AG04450 (cell line): ENCODE data around the gene STK10. TPM values are rescaled to one million over a fixed set of nuclear protein-coding genes. Genes with fewer than 3 reads are reported as not detected.

Source experiments
- CTCF ChIA-PET: fragments of 300-600, 350-600 bp; formaldehyde crosslinking; extraction: SDS; loops from one replicate; lab custom pipeline; 2022; ENCODE audit warnings: antibody characterized with exemption, inconsistent platforms; lab: Charles Lee
- POLR2A ChIA-PET: fragments of 350-600 bp; formaldehyde crosslinking; extraction: SDS; loops from one replicate; lab custom pipeline; 2021; ENCODE audit warnings: antibody characterized with exemption, inconsistent platforms; lab: Yijun Ruan, JAX
- DNase-seq: peaks from one replicate; pipeline ENCODE4 v3.0.0-alpha.2; 2011; ENCODE audit warnings: low read depth, low spot score
- H3K27ac ChIP-seq: one replicate; pipeline ENCODE4 v1.5.1; 2012; ENCODE audit warnings: low read depth, low read length, control low read depth
- H3K27me3 ChIP-seq: one replicate; pipeline ENCODE4 v1.6.0; 2012; ENCODE audit warnings: low read length; ENCODE audit not compliant: control insufficient read depth, insufficient read depth
- H3K4me3 ChIP-seq: 2 replicates; pipeline ENCODE4 v1.5.1; 2011; ENCODE audit warnings: mild to moderate bottlenecking, low read depth, low read length, control low read depth
- H3K9me3 ChIP-seq: 2 replicates; pipeline ENCODE4 v1.5.1; 2012; ENCODE audit warnings: low read length; ENCODE audit not compliant: control insufficient read depth, insufficient read depth
- polyA plus RNA-seq: library from polyadenylated mRNA; depleted of rRNA; stranded (reverse); fragments of >200 nt; gene quantifications from 2 replicates; pipeline ENCODE4 v1.2.3, GENCODE V29; 2011
- TF ChIP-seq, protein P1 (sequence below): IDR thresholded peaks from 2 replicates; pipeline ENCODE4 v1.5.1; 2011; ENCODE audit warnings: low read depth, low read length, control low read depth, inconsistent platforms

The STK10 gene
- polyA plus RNA-seq, 1 experiment, result 7.8 TPM

DNA sequence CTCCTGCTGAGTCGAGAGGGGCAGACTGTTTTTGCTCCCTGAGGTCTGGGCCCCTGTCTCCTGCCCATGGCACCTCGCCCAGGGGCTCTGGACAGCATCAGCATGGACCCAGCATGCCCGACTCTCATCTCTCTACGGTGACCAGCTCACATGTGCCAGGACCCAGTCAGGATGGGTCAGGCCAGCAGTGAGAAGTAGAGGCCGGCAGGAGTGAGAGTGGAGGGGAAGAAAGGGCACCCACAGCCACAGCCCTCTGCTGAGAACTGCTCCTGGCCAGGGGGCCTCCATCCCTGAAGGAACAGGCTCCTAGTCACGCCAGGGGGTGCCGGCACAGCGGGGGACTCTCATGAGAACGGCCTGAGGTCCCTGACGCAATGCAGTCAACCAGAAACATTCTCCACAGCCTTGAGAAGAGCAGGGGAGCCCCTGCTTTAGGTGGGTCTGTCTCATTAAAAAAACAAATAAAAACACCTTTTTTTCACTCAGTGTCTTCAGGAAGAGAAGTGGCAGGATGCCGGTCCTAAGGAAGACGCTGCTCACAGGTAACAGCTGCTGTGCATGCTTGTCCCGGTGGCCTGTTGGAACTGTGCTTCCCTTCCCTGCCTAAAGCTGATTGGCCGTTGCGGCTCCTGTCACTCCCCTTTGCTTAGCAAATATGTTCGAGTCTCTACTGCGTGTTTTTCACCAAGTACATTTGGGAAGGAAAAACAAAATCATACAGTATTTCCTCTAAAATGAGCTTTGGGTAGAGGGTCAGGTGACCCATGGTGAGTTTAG is 95.9 kb downstream of the STK10 start:
- DNase-seq, result no peak
- ChIA-PET CTCF (no interaction called here), POLR2A (no interaction called here)
- no peak overlapping the region for H3K27ac ChIP-seq
- no peaks in the 10 kb centered on the region for H3K27me3 ChIP-seq
- no peak overlapping the region for H3K4me3 ChIP-seq
- H3K9me3 ChIP-seq, result no peaks in the 10 kb centered on the region; the same call in 1 of the 2 replicates
- TF ChIP-seq, protein P1, sequence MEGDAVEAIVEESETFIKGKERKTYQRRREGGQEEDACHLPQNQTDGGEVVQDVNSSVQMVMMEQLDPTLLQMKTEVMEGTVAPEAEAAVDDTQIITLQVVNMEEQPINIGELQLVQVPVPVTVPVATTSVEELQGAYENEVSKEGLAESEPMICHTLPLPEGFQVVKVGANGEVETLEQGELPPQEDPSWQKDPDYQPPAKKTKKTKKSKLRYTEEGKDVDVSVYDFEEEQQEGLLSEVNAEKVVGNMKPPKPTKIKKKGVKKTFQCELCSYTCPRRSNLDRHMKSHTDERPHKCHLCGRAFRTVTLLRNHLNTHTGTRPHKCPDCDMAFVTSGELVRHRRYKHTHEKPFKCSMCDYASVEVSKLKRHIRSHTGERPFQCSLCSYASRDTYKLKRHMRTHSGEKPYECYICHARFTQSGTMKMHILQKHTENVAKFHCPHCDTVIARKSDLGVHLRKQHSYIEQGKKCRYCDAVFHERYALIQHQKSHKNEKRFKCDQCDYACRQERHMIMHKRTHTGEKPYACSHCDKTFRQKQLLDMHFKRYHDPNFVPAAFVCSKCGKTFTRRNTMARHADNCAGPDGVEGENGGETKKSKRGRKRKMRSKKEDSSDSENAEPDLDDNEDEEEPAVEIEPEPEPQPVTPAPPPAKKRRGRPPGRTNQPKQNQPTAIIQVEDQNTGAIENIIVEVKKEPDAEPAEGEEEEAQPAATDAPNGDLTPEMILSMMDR, result no peak

GRCh38 chr5:172090976-172091547 is 97.0 kb downstream of the STK10 start:
- H3K4me3 ChIP-seq, result no peak overlapping the region
- CTCF ChIA-PET, result no interaction called here
- no peaks in the 10 kb centered on the region for H3K27me3 ChIP-seq
- no peak for DNase-seq
- TF ChIP-seq, protein P1, result no peak
- H3K9me3 ChIP-seq, result no peaks in the 10 kb centered on the region; the same call in 1 of the 2 replicates
- H3K27ac ChIP-seq, result no peak overlapping the region
- POLR2A ChIA-PET, result no interaction called here

- no peak overlapping the region for H3K4me3 ChIP-seq
- ChIA-PET POLR2A (no interaction called here), CTCF (no interaction called here)
- DNase-seq, result no peak
- H3K27me3 ChIP-seq, result no peaks in the 10 kb centered on the region
- no peak overlapping the region for H3K27ac ChIP-seq
- H3K9me3 ChIP-seq, result no peaks in the 10 kb centered on the region; the same call in 1 of the 2 replicates
- TF ChIP-seq, protein P1, result no peak
Observed at GRCh38 chr5:172089298-172090117, 98.5 kb downstream of the STK10 start.

- H3K27me3 ChIP-seq, result no peaks in the 10 kb centered on the region
- DNase-seq, result no peak
Observed at GRCh38 chr5:172088801-172089200, 99.2 kb downstream of the STK10 start.

More at GRCh38 chr5:172088801-172089200, 99.2 kb downstream of the STK10 start:
- TF ChIP-seq, protein P1, result no peak
- ChIA-PET CTCF (no interaction called here), POLR2A (no interaction called here)
- H3K27ac ChIP-seq, result no peak overlapping the region
- no peaks in the 10 kb centered on the region; the same call in 1 of the 2 replicates for H3K9me3 ChIP-seq
- no peak overlapping the region for H3K4me3 ChIP-seq
